Hematopoietic multipotent progenitor cell treated with erythropoietin and hydrocortisone succinate and interleukin-3 and kit ligand, for 6 days (in vitro differentiated cells): ENCODE data around the gene BZW2.

ENCODE experiments used
- DNase-seq: peaks from one replicate; pipeline ENCODE4 v3.0.0-alpha.2; 2015

Gene BZW2

DNA sequence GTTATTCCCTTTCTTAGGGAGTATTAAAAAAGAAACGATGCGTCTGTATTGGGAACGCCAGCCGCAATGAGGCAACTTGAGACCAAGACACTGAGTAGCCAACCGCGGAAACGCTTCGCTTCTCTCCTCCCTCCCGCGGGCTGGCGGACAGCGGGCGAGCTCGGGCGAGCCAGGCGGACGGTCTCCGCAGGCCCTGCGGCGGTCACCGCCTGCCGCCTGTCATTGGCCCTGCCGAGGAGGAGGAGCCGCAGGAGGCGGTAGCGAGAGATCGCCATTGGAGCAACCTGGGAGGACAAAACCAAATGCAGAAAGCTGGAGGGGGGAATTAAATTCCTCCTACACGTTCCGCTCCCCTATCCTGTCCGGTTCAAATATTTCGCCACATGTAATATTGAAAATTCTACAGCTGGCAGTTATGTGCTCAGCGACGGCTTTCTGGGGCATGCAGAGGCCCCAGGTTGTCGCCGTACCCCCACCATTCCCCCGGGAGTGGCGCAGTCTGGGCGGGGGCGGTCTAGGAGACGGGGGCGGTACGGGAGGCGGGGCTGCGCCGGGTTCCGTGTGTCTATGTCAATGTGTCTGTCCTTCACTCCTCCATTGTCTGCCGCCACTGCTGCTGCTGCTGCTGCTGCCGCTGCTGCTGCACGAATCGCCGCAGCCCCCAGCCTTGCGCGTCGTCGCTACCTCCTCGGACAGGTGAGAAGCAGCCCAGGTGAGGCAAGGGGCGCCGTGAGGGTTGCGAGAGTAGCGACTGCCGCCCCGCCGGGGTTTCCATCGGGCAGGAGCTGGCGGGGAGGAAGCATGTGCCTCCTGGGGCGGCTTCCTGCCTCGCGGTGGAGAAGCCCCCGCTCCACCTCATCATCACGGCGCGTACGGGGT, at the start of gene BZW2, which contains the start of gene ANKMY2:
Gene BZW2 (plus strand): TSS at position 589 of the 879 bp plus-strand sequence. CDS start 19,263 bp downstream, outside the sequence.
Gene ANKMY2 (minus strand): TSS at position 162 of the 879 bp plus-strand sequence. CDS start 181 bp downstream, outside the sequence.
- peak; percentile 97 for DNase-seq

DNA sequence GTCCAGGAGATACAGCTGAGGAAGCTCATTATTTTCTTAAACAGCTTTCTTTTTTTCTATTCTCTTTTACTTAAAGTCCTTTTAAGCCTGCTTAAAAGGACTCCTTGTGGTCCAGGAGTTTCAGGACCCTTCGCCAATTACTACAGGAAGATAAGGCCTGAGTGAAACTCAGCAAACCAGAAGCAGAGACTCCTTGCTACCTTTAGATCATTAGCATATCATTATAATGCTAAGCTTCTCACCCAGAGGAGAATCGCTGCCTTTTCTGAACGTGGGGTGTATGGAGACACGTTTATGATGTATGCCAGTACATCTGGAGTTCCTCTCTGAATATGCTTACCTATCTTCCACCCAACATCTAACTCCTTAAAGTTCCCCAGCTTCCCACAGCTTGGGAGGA, 48.0 kb upstream of the BZW2 start:
- DNase-seq = no peak

DNA sequence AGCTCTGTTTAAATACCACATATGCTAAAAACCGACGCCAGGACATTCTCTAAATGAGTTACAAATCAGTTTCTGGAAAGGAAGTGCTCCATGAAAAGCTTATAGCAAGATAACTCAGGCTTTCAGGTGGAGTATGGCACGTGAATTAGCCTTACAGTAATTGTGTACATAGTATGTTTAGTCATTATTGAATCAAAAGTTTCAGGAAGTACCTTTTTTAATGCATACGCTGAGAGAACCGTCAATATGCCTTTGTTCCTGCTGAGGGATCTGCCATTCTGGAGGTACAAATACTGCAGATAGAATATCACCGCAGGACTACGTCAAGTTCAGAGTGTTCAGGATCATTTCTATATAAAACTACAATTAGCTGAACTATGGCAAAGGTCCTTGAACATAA, 46.1 kb upstream of the BZW2 start:
- no peak for DNase-seq

DNA sequence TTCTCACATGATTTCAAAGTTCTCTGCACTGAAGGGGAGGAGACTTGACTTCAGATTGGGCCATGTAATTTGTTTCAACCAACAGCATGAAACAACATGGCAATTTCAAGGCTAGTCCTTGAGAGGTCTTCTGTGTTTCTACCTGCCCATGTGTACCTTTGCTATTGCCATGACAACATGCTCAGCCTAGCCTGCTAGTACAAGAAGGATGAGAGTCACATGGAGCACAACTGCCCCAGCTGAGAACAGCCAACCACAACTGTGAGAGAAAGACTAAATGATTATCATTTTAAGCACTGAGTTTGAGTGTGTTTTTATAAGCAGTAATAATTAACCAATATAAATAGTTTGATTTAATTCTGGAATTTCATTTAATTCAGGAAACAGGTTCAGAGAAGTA, 42.3 kb upstream of the BZW2 start:
- DNase-seq = no peak

DNA sequence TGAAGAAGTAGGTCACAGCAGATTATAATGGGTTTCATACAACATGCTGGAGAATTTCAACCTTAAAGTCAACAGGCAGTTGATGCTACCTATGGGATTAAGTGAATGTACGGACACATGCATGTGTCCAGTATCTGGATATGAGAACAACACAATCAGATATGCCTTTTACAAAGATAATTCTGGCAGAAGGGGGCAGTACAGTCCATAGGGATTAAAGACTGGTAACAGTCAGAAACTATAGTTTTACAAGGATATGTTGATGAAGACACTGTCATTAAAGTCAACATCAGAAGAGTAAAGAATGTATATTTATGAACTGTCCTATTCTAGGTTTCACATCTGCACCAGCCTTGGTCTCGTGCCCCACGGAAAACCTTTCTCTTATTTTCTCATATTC, 41.9 kb upstream of the BZW2 start:
- DNase-seq = peak; percentile 19

DNA sequence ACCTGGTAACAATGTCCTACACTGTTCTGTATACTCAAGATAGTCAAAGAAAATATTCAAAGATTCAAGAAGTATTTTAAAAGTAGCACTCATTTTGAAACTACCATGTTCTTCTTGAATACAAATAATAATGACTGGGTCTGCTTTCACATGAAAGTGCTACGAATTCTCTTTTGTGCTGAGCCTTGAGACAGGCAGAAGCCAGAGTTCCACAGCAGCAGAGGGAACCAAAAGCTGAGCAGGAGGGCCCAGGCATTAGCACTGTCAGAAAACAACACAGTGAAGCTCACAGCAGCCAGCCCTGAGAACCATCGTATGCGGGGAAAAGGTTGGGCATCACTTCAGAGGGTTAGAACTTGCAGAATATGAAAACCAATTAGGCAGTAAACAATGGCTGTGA, 39.3 kb upstream of the BZW2 start:
- DNase-seq = no peak

DNA sequence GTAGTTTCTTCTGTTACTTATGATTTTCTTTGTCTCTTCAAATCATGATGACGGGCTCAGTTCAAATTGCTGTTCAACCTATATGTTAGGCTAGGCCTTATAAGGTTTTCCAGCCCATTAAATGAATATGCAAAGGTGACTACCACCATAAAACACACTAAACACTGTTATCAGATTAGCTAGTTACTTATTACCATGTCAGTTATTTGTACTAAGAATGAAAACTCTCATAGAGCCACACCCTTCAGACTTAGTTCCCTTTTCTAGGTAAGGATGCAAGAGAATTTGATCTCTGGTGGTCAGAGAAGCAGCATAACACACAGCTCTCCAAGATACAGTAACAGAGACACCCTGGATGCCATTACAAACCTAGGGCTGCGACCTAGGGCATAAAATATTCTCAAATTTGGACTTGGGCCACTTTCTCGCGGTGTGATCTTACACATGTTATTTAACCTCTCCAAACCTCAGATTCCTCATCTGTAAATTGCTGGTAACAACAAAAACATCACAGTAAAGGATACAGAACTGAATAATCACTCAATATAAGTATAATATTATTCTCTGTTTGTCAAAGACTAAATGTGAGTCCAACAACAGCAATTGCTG, 36.0 kb upstream of the BZW2 start:
- DNase-seq = peak; percentile 59

DNA sequence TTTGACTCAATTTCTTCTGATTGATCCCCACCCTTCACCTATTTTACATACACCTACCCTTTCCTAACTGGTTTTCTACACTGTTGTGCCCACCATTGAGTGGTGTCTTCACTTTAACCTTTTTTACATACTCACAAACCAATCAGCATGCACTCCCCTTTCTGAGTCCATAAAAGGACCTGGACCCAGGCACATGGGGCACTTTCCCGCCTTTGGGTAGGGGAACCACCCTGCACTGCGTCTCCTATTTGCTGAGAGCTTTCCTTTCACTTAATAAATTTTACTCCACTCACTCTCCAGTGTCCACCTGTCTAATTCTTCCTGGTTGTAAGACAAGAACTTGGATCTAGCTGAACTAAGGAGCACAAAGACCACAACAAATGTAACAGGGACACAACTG, 34.3 kb upstream of the BZW2 start:
- DNase-seq = no peak

DNA sequence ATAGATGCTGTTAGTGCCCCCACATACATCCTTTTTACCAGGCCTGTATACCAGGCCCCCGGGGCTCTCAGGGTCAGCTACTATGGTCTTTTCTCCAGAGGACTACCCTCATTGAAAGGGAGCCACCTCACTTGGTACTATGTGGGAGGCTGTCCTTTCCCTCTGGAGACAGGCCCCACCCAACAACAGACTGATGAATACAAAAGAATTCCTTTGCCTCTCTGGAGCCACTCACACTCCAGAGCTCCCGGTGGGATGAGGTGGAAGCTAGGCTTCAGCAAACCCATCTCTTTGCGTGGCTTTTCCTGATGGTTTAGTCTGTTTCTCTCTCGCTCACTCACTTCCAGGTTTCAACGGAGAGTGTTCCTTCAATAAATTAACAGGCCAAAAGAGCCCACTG, 30.8 kb upstream of the BZW2 start:
- no peak for DNase-seq

DNA sequence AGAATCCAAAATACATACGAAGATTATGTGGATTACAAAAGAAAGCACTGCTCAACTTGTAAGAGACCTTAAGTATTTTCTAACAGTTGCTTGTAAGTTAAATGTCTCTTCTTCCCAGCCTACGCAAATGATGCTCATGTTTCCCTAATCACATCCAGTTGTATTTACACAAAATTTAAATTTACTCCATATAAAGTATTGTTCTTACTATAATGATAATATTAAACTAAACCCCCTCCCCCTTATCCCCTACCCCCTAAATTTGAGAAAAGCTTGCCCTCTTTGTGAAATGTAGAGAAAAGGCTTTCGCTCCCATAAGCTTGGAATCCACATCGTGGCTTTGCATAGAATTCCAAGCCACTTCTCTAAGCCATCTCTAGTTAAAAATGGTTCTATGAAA, 29.9 kb upstream of the BZW2 start:
- DNase-seq = no peak

DNA sequence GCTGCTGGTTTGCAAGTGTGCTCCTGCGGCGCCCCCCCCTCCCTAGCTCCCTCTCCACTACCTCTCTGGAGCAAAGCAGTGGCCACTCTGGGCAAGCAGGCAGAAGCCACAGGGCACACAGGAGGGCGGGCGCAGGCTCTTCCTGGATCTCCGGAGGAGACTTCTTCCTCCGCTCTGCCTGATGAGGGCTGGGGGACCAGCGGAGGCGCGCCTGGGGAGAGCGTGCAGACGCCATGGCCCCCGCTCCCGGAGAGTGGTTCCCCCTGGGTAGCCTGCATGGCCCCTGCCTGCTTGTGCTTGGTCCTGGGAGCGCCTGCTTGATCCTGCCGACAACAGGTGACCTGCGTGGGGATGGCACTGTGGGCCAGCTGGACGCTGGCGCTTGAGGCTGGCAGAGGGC, 29.4 kb upstream of the BZW2 start:
- no peak for DNase-seq

DNA sequence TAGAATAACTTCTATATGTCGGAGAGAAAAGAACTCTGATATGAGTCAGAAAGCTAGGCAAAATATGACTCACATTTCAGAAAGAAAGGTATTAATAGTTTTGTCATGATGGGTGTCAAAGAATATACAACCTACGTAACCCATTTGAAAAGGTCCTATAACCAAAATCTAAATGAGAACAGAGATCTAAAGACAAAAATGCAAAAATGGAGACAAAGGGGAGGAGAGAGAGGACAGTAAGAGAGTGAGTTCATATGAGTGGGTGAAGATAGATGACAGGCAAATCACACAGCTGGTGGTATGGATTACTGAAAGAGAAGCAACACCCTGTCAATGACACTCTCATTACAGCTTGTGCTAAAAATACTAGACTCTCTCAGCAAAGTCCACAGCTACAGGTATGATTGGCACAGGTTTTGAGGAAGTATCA, 26.0 kb upstream of the BZW2 start:
- no peak for DNase-seq

DNA sequence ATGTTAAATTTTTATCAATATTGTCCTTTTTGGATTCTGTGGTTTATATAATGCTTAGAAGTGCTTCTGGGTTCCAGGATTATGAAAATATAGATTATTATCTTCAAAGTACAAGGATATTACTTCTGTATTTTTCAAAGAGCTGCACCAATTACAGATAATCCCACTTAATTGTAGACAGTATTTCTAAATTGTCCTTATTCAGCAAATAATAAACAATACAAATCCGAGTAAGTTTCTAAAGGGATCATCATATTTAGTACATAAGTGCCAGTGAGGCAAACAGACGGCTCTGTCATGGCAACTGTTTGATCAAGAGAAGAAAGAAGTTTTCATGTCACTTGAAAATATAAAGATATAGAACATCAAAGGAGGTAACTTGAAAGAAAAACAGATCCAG, 19.6 kb upstream of the BZW2 start:
- DNase-seq = no peak

DNA sequence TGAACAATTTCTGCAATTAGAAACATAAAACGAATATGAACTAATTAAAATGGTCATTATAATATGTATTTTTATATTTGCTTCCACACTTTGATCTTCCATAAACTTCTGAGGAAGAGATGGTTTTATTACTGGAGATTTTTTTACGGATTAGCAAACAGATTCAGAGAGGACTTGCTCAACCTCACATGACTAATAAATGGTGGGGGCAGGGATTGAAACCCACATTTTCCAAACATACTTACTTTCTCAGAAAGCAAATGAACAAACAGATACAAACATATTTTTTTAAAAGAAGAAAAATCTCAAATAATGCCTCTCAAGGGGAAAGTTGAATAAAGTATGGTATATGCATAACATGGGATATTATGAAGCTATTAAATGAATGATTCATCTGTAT, 18.7 kb upstream of the BZW2 start:
- DNase-seq = no peak

DNA sequence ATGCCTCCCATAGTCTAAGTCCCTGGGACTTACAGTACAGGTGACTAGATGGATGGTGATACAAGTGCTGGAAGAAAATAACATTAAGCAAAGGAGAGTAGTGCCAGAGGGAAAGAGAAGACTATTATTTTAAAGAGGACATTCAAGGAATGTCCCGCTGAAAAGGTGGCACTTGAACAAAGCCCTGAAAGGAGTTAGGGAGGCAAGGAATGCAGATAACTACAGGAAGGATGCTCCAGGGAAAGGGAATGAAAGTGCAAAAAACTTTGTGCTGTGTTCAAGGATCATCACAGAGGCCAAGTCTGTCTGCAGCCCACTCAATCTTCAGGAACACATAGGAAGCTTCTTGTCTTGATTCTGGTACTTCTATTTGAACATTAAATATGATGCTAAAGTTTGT, 15.3 kb upstream of the BZW2 start:
- no peak for DNase-seq

DNA sequence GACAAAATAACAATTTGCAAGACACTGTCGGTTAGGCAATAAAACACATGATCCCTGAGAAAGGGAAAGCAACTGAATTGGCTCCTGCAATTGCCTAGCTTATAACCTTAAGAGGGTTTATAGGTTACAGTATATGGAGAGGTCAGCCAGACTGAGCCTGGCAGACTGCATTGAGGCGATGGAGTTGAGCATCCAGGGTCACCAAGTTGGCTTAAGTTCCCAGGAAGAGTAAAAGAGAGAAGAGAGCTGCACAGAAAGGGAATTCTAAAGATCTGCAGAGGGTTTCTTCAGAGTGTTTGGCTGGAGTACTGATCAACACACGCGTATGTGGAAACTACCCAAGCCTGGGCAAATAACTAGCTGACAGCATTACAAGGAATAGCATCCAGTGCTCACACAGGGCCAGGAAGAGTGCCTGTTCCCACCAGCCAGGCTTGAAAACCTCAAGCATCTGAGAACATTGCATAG, 11.7 kb upstream of the BZW2 start:
- no peak for DNase-seq

DNA sequence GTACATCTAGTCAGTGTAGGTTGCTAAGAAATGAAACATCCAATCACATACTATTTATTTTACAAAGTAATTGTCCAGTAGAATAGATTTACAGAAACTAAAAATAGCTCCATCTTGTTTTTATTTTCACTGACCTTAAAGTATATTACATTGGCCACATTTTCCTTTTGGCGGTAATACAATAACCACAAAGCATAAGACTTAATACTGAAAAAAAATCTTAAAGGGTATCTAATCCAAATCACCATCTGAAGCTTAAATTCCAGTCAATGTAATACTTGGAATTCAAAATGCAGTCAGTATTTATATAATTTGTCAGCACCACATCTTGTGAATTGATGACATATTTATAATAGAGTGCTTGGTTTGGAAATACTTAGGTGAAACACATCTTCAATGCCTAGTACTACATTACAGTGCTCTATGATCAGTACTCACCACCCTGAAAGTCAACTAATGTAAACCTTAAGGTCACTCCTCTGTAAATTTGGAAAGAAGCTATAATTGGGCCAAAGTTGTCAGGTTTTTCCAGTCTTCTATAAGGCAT, 9.4 kb upstream of the BZW2 start:
- DNase-seq = no peak

DNA sequence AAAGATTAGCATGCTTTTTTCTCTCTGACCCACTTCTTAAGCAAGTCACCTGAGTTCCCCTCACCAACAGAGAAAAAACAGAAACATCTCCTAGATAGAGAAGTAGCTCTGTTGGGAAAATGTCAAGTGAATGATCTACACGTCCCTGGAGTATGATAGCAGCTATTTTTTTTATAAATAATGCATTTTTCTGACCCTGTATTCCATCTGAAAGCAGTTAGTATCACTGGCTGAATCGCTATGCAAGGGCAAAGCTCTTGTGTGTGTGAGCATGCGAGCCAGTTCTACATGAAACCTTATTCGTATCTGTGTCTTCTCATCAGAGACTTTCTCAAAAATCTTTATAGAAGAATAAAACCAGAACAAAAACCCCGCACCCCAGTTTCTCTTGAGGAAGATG, 8.6 kb upstream of the BZW2 start:
- DNase-seq = no peak

DNA sequence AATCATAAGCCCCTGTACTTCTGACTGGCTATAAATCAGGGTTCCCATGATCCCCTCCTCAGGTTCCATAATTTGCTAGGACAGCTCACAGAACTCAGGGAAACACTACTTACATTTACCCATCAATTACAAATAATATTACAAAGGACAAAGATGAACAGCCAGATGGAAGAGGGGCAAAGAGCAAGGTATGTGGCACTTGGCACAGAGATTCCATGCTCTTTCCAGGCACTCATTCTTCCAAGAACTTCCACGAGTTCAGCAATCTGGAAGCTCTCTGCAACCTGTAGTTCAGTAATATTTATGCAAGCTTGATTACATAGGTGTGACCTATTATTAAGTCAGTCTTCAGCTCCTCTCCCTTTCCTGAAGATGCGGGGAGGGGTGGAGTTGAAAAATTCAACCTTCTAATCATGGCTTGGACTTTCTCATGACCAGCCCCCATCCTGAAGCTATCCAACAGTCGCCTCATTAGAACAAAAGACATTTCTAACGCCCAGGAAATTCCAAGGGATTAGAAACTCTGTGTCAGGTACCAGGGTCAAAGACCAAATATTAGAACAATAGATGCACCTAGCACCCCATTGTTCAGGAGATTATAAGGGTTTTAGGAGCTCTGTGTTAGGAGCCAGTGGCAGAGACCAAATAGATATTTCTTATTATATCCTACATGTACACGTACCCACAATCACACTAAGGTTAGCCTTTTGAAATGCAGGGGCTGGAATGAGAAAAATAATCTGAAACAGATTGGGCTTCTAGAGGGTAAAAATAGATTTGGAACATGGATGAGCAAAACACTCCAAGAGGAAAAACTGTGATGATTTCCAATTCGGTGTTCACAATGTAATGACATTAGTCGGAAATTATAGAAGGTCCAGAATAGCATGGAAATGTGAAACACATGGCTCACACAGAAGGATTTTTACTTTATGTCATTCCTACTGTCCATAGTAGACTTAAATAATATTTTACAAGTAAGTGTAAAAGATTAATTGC, 7.4 kb upstream of the BZW2 start:
- DNase-seq = no peak

DNA sequence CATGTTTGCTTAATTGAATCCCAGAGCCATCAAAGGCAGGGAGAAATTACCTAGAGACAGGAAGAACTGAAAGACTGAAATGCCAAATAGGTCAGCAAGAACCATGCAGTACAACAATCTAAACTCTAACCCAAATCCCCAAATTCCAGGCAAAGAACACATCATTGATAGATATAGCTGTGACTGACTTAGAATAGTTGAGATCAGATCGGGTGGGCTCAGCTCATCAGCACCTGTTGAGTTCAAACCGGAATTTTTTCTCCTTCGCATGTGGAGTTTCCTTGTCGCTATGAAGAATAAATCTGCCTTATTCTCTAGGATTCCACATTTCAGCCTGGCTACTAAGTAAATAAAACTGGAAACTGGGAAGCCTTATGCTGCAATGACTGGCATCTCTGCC, 1.8 kb upstream of the BZW2 start:
- DNase-seq = no peak

DNA sequence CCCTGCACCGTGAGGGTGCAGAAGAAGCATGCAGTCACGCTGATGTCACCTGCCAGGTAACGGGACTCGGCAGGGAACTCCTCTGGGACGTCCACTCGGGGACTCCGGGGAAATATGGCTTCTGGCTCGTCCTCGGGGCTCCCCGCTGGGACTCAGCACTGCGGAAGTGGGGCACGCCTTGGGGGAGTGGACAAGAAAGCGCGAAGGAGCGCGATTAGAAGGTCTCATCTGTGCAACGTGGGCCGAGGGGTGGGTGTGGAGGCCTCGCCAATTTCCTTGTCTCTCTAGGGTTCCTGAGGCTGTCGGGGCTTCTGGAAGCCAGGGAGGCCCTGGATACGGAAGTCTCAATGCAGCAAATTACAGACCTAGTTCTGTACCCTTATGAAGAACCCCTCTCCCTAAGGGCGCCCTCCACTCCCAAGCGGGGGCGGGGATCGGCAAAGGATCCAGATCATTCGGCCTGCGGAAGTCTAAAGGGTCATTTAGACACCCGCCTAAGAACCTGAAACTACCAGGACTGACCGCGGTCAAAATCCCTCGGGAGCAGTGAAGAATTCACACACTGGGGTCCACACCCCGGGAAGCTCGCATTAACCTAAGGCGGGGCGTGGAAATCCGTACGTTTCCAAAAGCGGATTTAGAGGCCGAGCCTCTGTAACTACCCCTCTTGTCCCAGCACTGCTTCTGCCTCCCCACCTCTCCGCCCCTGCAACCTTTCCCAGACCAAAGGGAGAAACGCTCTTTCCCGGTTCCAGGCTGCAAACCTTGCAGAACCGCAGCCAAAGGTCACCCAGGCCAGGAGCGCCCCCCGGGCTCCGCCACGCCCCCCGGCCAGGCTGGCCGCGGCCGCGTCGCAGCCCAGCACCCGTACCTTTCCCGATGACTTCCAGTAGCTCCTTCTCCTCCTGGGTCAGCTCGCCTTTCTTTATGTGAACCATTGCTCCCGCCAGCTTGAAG, 1.1 kb upstream of the BZW2 start:
- DNase-seq = peak; percentile 95
